GM12878 (cell line): Measurements from ENCODE around the gene LLPH. TPM values are rescaled to one million over a fixed set of nuclear protein-coding genes. Genes with fewer than 3 reads are reported as not detected.
A peak's percentile ranks its signal among the peaks of the same experiment; 100 is the strongest.

ENCODE experiments used
- ATAC-seq: fragments of 200-7000 bp; cut with Tn5 transposase; 3 replicates; pipeline ENCODE4 v1.9.1; 2020; ENCODE audit warnings: mild to moderate bottlenecking, moderate library complexity
- BruUV-seq: library from RNA; stranded (reverse); fragments of 400-500 nt; replicated peaks from 2 replicates; lab custom pipeline; 2021; lab: Mats Ljungman, UMichigan
- CTCF ChIA-PET: fragments of 300-600 bp; sonication (Branson Sonifier 250); formaldehyde crosslinking; extraction: SDS; loops from one replicate; lab custom pipeline; 2021; ENCODE audit warnings: inconsistent platforms; lab: Yijun Ruan, JAX
- POLR2A ChIA-PET: fragments of 350-600 bp; formaldehyde crosslinking; extraction: SDS; loops from one replicate; lab custom pipeline; 2021; ENCODE audit warnings: inconsistent platforms; lab: Charles Lee
- RAD21 ChIA-PET: fragments of 300-600 bp; sonication (Branson Sonifier 250); formaldehyde crosslinking; loops from one replicate; lab custom pipeline; 2023; ENCODE audit warnings: antibody characterized with exemption; ENCODE audit not compliant: unreplicated experiment; lab: Charles Lee
- SMC1A ChIA-PET: fragments of 300-600 bp; sonication (Branson Sonifier 250); formaldehyde crosslinking; loops from one replicate; lab custom pipeline; 2023; ENCODE audit not compliant: unreplicated experiment, uncharacterized antibody; lab: Charles Lee
- DNase-seq: peaks from one replicate; pipeline ENCODE4 v3.0.0-alpha.2; 2011; ENCODE audit warnings: low read depth, low spot score
- FAIRE-seq: peaks from 3 replicates; lab custom pipeline; 2011; peaks lifted over from hg19 to GRCh38; lab: Jason Lieb, UNC
- H2AFZ ChIP-seq: 2 replicates; pipeline ENCODE4 v1.6.0; 2011; ENCODE audit warnings: low read depth, low read length, control low read depth; ENCODE audit not compliant: control insufficient read depth
- H3K27ac ChIP-seq: 2 replicates; pipeline ENCODE4 v1.5.1; 2011; ENCODE audit warnings: control low read depth; ENCODE audit not compliant: control insufficient read depth, insufficient read depth
- H3K27me3 ChIP-seq, 2 experiments: replicated peaks in 1 of 2; 2 replicates each; pipeline versions ENCODE4 v1.6.0 to v1.6.1; 2011; ENCODE audit warnings: low read length in 1 of 2; ENCODE audit not compliant: control insufficient read depth in 2 of 2, insufficient read depth in 2 of 2
- H3K36me3 ChIP-seq, 2 experiments: 2 replicates each; pipeline ENCODE4 v1.5.1; 2011; ENCODE audit warnings: low read length in 1 of 2; ENCODE audit not compliant: control insufficient read depth in 2 of 2, insufficient read depth in 2 of 2
- H3K4me1 ChIP-seq: 2 replicates; pipeline ENCODE4 v1.6.1; 2011; ENCODE audit warnings: mild to moderate bottlenecking, low read length, moderate library complexity, mixed read lengths; ENCODE audit not compliant: control insufficient read depth, insufficient read depth
- H3K4me2 ChIP-seq: 2 replicates; pipeline ENCODE4 v1.6.0; 2011; ENCODE audit warnings: control low read depth; ENCODE audit not compliant: control insufficient read depth, insufficient read depth
- H3K4me3 ChIP-seq: fragments of 200-600 bp; sonication (generic); 2 replicates; pipeline ENCODE4 v1.5.1; 2016
- H3K79me2 ChIP-seq: 2 replicates; pipeline ENCODE4 v1.6.0; 2011; ENCODE audit warnings: low read length; ENCODE audit not compliant: control insufficient read depth, insufficient read depth
- H3K9ac ChIP-seq: 2 replicates; pipeline ENCODE4 v1.8.0; 2011; ENCODE audit warnings: low read length, control low read depth, mixed read lengths; ENCODE audit not compliant: control insufficient read depth, insufficient read depth
- H3K9me3 ChIP-seq: replicated peaks from 3 replicates; pipeline ENCODE4 v1.5.1; 2011; ENCODE audit warnings: mild to moderate bottlenecking, low read length; ENCODE audit not compliant: control insufficient read depth, insufficient read depth
- H4K20me1 ChIP-seq: 2 replicates; pipeline ENCODE4 v1.6.0; 2011; ENCODE audit not compliant: control insufficient read depth, insufficient read depth
- ATF7 ChIP-seq: fragments of 450-650 bp; IDR thresholded peaks from 2 replicates; pipeline ENCODE4 v1.6.1; 2016; ENCODE audit warnings: low read depth, mild to moderate bottlenecking
- CBX5 ChIP-seq: sonication (generic); IDR thresholded peaks from 2 replicates; pipeline ENCODE4 v1.6.1; 2016; ENCODE audit warnings: low read depth, moderate library complexity, mild to moderate bottlenecking, inconsistent platforms
- FOXK2 ChIP-seq: fragments of 450-650 bp; IDR thresholded peaks from 2 replicates; pipeline ENCODE4 v1.6.1; 2017; ENCODE audit warnings: mild to moderate bottlenecking, moderate library complexity
- HCFC1 ChIP-seq: fragments of 150-350 bp; IDR thresholded peaks from 2 replicates; pipeline ENCODE4 v1.6.1; 2014; ENCODE audit warnings: low read length
- MXI1 ChIP-seq: fragments of 150-350 bp; IDR thresholded peaks from 2 replicates; pipeline ENCODE4 v1.6.1; 2011; ENCODE audit warnings: low read depth, mild to moderate bottlenecking, inconsistent platforms, low read length, improper control_type of control experiment
- NR2C1 ChIP-seq: fragments of 450-650 bp; IDR thresholded peaks from 2 replicates; pipeline ENCODE4 v1.6.1; 2017; ENCODE audit warnings: antibody characterized with exemption, mild to moderate bottlenecking, moderate library complexity
- NR2F1 ChIP-seq: fragments of 450-650 bp; conservative IDR thresholded peaks from 2 replicates; pipeline ENCODE4 v1.6.1; 2017; ENCODE audit warnings: mild to moderate bottlenecking
- TAF1 ChIP-seq: IDR thresholded peaks from 2 replicates; pipeline ENCODE4 v1.6.1; 2011; ENCODE audit warnings: mild to moderate bottlenecking, low read depth, low read length, borderline replicate concordance
- WRNIP1 ChIP-seq: IDR thresholded peaks from 2 replicates; pipeline ENCODE4 v1.6.1; 2011; ENCODE audit warnings: low read depth, low read length, improper control_type of control experiment, borderline replicate concordance
- WGBS: methylation state at CpG from one replicate; pipeline ENCODE4 v1.1.6; 2016; ENCODE audit warnings: low lambda C conversion rate; ENCODE audit not compliant: insufficient replicate concordance, insufficient coverage; ENCODE audit errors: missing lambda C conversion rate; 5-methylcytosine and 5-hydroxymethylcytosine counted together
- in situ Hi-C: fragments of 300-500 bp; cut with MboI; formaldehyde crosslinking; loops from 9 replicates; pipeline ENCODE4 v1.14.3; 2018; ENCODE audit warnings: mixed read lengths
- intact Hi-C: fragments of 100-400 bp; cut with micrococcal nuclease; formaldehyde crosslinking; loops from one replicate; pipeline ENCODE4 v1.14.2; 2022; ENCODE audit not compliant: unreplicated experiment
- polyA plus RNA-seq, 11 experiments: library from polyadenylated mRNA; depleted of rRNA in 4 of 11; unstranded in 6 of 11; stranded (reverse) in 5 of 11; fragments of >200 nt; fragmentation: Nextera tagmentation in 4 of 11; fragmentation: Illumina TruSeq in 1 of 11; extraction: Ambion mirVana in 4 of 11; extraction: Trizol in 1 of 11; gene quantifications; 1 replicate in 1 of 11; 2 replicates in 10 of 11; pipeline versions ENCODE4 v1.2.1 to v1.2.3, GENCODE V29; 2011 to 2016; ENCODE audit warnings: inconsistent platforms in 2 of 11, missing spikeins in 2 of 11, low read depth in 1 of 11
- total RNA-seq, 4 experiments: library from RNA; depleted of rRNA in 3 of 4; stranded (reverse); fragments of >200 nt in 3 of 4; fragmentation: Illumina TruSeq in 1 of 4; extraction: Trizol in 1 of 4; gene quantifications; 2 replicates each; pipeline versions ENCODE4 v1.2.1 to v1.2.3, GENCODE V29; 2013 to 2021
- TF ChIP-seq, protein P1 (sequence below): IDR thresholded peaks from 2 replicates; pipeline ENCODE4 v1.6.1; 2011; ENCODE audit warnings: low read depth, low read length, improper control_type of control experiment, borderline replicate concordance

The LLPH gene
- total and polyA plus RNA-seq, 10 of the 15 experiments (the other 5 are each of a cell fraction or from before 2014, with no cell fraction given), result 15.2 to 107 (median 70.4) TPM

DNA sequence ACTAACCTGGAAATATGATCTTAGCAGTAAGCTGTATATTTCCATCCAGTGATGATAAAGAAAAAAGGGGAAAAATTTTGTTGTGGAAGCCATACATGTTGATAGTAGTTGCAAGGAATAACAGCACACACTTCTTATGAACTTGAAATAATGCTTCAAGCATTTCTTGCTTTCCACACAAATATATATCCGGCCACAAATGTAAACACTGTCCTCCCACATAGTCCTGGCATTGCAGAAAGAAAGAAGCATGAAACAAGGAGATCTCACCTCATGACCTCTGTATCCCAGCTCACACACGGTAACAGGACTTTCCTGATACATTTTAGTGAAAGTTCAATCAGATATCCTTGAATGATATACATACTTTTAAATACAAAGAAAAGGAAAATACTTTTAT lies 56.0 kb downstream of the LLPH start:
- no peaks in the 10 kb centered on the region for H3K36me3 ChIP-seq
- intact Hi-C loops, result no loop called here
- H3K27ac ChIP-seq, result 0 out of 2 replicates have a peak overlapping the region, but pooled peaks have one; percentile 7
- H3K9me3 ChIP-seq, result no peaks in the 10 kb centered on the region; the same call in 2 of the 3 replicates
- ChIA-PET RAD21 (interaction anchor here (2.1 to 3.3 kb wide), 2 partner anchors 11 to 22 kb away, joined by 8 read pairs; no protein-coding TSS in a partner anchor), POLR2A (no interaction called here), CTCF (interaction anchor here (0.8 kb wide), 1 partner anchor 13 kb away, joined by 3 read pairs; no protein-coding TSS in a partner anchor), SMC1A (interaction anchor here (1.0 to 5.5 kb wide), 10 partner anchors 11 to 149 kb away, joined by 3 to 61 read pairs (median 4); no protein-coding TSS in a partner anchor)
- H4K20me1 ChIP-seq, result no peaks in the 10 kb centered on the region
- ATAC-seq (no peak), DNase-seq (no peak), FAIRE-seq (no peak)
- H3K4me2 ChIP-seq, result peak overlapping the region; percentile 5; the same call in 1 of the 2 replicates
- no peaks in the 10 kb centered on the region for H3K27me3 ChIP-seq
- BruUV-seq, result no TSS peak
- no peak overlapping the region for H2AFZ ChIP-seq
- H3K79me2 ChIP-seq, result no peaks in the 10 kb centered on the region
- H3K4me3 ChIP-seq, result no peak overlapping the region
- H3K4me1 ChIP-seq, result peaks cover 23% of the 10 kb centered on the region
- in situ Hi-C loops, result loop anchor here (10.0 kb wide), 1 partner anchor 320 kb away; no protein-coding TSS in a partner anchor
- no peak overlapping the region for H3K9ac ChIP-seq
- 43% methylated on average over 2 of the region's 2 CpGs for WGBS
- TF ChIP-seq, protein P1, sequence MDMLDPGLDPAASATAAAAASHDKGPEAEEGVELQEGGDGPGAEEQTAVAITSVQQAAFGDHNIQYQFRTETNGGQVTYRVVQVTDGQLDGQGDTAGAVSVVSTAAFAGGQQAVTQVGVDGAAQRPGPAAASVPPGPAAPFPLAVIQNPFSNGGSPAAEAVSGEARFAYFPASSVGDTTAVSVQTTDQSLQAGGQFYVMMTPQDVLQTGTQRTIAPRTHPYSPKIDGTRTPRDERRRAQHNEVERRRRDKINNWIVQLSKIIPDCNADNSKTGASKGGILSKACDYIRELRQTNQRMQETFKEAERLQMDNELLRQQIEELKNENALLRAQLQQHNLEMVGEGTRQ, result no peak
- TF ChIP-seq WRNIP1, result no peak
- TF ChIP-seq HCFC1, result no peak
- no peak for TF ChIP-seq ATF7
- no peak for TF ChIP-seq FOXK2
- TF ChIP-seq NR2C1, result no peak
- TF ChIP-seq CBX5, result no peak
- no peak for TF ChIP-seq NR2F1
- no peak for TF ChIP-seq MXI1
- no peak for TF ChIP-seq TAF1
